Upper lobe of left lung (tissue), 4 donors: ENCODE measurements around the gene ADISSP.

Experiments used
- CTCF ChIP-seq, 6 experiments: fragments of 450-650 bp in 4 of 6; fragments of 200-600 bp in 2 of 6; sonication (generic) in 2 of 6; IDR thresholded peaks; one replicate each; pipeline ENCODE4 v1.5.1; 2016 to 2019; ENCODE audit warnings: antibody characterized with exemption in 6 of 6
- POLR2A ChIP-seq, 4 donors: fragments of 450-650 bp; IDR thresholded peaks; one replicate each; pipeline ENCODE4 v1.5.1; 2016 to 2017; ENCODE audit warnings: antibody characterized with exemption in 4 of 4, mild to moderate bottlenecking in 2 of 4
- POLR2AphosphoS5 ChIP-seq, 2 donors: sonication (generic); formaldehyde crosslinking; IDR thresholded peaks; one replicate each; pipeline ENCODE4 v1.5.1; 2017; ENCODE audit warnings: antibody characterized with exemption in 2 of 2

- TF ChIP-seq POLR2A (IDR thresholded peaks at IDR 0.05), result no peak
- no peak for TF ChIP-seq CTCF (IDR thresholded peaks at IDR 0.05)
- TF ChIP-seq POLR2AphosphoS5 (IDR thresholded peaks at IDR 0.05), result peak; percentile 16 to 41
Measured at GRCh38 chr20:3801846-3802245, 34.3 kb upstream of the ADISSP start.
